H7 (cell line): Measurements from ENCODE around the gene TSN. TPM values are rescaled to one million over a fixed set of nuclear protein-coding genes. Genes with fewer than 3 reads are reported as not detected.
"Not testable (repeated sequence)": the region's sequence is repeated elsewhere in the genome, so short reads cannot be mapped to it uniquely, and the experiment has no call there.

Source experiments
- DNase-seq: peaks from one replicate; pipeline ENCODE4 v3.0.0; 2012
- H3K27me3 ChIP-seq: 2 replicates; pipeline ENCODE4 v1.6.0; 2011; ENCODE audit warnings: mild to moderate bottlenecking, low read length; ENCODE audit not compliant: control insufficient read depth, insufficient read depth
- H3K36me3 ChIP-seq: replicated peaks from 2 replicates; pipeline ENCODE4 v1.5.1; 2011; ENCODE audit warnings: low read length; ENCODE audit not compliant: control insufficient read depth, insufficient read depth
- H3K4me3 ChIP-seq: 2 replicates; pipeline ENCODE4 v1.5.1; 2011; ENCODE audit warnings: low read depth, mild to moderate bottlenecking, control low read depth, low read length, moderate library complexity; ENCODE audit not compliant: insufficient read depth
- total RNA-seq: library from RNA; depleted of rRNA; stranded (reverse); fragments of >200 nt; shearing (Covaris generic); gene quantifications from 2 replicates; pipeline ENCODE4 v1.2.3, GENCODE V29; 2014

TSN gene
- total RNA-seq, 1 experiment from 2014 or later = 77.8 TPM

DNA sequence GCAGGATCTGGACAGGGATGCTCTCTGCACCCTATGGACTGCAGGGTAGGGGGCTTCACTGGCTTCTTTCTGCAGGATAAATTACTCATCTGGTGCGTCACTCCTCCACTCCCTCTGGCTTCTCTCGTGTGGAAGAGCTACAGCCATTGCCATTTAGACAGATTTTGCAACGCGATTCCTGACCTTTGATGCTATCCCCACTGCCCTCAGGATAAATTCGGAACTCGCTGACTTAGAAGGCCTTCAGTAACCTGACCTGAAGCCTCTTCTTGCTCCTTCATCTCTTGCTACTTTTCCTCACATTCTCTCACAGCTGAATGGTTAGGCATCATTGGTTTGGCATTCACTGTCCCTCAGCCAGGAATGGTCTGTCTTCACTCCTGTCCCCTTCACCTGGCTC, 24.1 kb upstream of the TSN start:
- DNase-seq = no peak
- Histone ChIP-seq H3K36me3 (peaks cover 32% of the 10 kb centered on the region), H3K27me3 (no peaks in the 10 kb centered on the region), H3K4me3 (no peak overlapping the region)

DNA sequence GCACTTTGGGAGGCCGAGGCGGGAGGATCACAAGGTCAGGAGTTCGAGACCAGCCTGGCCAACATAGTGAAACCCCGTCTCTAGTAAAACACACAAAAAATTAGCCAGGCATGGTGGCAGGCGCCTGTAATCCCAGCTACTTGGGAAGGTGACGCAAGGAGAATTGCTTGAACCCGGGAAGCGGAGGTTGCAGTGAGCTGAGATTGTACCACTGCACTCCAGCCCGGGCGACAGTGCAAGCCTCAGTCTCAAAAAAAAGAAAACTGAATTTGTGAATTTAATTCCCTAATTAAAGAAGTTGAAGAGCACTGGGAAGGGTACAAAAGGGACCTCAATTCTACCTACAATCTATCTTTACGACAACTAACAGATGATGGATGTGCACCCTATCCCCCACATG, 20.9 kb upstream of the TSN start:
- H3K27me3 ChIP-seq, DNase-seq, H3K4me3 ChIP-seq: not testable (repeated sequence)
- peaks cover 24% of the 10 kb centered on the region for H3K36me3 ChIP-seq

DNA sequence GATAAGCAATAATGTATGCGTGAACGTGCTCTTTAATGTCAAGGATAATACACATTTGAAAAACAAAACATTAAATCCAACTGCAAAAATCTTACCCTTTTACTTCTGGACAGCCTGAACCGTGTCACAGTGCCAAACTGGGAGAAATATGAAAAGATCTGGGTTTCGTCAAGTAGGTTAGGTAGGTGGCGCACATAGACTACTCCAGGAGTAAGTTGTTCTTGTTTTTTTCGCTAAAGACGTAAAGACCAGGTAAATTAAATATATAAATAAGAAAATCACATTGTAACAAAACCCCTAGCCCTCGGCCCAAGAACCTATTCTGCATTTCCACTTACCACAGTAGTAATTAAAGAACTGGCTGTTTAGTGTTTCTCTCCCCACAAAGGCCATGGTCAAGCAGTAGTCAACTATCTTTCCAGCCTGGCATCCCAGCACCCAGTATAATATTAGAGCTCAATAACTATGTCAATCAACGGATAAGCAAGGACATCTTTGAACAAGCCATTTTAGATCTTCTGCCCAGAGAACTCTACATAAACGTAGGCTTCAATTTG, 19.9 kb upstream of the TSN start:
- peaks cover 23% of the 10 kb centered on the region for H3K36me3 ChIP-seq
- H3K4me3 ChIP-seq = peak overlapping the region; percentile 93
- no peak for DNase-seq
- H3K27me3 ChIP-seq = no peaks in the 10 kb centered on the region

DNA sequence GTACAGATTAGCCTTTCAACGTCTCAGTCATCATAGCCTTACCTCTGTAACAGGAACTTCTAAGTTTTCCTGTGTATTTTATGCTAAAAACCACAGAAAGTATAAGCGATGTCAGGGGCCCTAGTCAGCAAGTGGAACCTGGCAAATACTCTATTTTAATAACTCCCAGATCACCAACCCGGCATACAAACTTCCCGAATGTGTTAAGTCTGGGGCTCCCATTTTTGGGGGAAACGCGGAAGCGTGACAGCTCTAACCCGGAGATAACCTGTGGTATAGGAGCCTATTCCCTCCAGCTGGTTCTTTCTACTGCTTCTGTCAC, 19.4 kb upstream of the TSN start:
- Histone ChIP-seq H3K4me3 (peak overlapping the region; percentile 93), H3K36me3 (peaks cover 20% of the 10 kb centered on the region), H3K27me3 (no peaks in the 10 kb centered on the region)
- no peak for DNase-seq

DNA sequence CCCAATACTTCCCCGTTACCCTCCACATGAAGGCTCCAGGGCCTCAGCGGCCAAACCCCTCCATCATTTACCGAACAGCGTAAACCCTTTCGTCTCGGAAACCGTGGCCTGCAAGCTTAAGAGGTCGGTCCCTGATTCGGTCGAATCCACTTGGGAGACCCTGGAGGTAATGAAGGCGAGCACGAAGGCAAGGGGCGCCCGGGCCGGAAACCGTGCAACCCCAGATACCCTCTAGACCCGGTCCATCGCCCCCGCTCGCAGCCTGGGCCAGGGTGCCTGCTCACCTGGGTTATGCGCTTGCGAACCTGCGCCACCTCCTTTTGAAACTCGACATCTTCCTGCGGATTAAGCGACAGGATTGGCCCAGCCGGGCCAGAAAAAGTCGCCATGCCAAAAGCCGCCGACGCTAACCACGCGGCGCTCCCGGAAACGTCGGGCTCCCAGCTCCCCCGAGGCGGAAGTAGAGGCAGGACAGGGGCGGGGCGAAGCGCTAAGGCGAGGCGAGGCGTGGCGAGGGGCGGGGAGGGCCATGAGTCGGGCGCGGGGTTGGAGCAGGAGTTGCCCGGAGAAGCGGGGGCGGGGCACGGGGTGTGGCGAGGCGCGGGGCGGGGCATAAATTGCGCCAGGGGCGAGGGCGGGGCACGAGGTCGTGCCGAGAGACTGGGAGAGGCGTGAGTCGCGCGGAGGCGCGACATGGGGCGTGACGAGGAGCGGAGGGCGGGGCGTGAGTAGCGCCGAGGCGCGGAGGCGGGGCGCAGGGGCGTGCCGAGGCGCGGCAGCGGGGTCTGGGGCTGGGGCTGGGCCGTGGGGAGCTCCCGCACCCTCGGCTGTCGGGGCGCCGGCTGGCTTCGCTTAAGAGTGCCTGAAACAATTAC, 18.8 kb upstream of the TSN start, which contains the start of gene NIFK:
NIFK (minus strand) TSS at position 414 of the 875 bp plus-strand sequence; CDS start at position 389, 25 bp downstream.
- H3K27me3 ChIP-seq = no peaks in the 10 kb centered on the region
- peak; percentile 99 for DNase-seq
- peaks cover 14% of the 10 kb centered on the region for H3K36me3 ChIP-seq
- peak within 1 kb of the TSS; percentile 93 for H3K4me3 ChIP-seq

DNA sequence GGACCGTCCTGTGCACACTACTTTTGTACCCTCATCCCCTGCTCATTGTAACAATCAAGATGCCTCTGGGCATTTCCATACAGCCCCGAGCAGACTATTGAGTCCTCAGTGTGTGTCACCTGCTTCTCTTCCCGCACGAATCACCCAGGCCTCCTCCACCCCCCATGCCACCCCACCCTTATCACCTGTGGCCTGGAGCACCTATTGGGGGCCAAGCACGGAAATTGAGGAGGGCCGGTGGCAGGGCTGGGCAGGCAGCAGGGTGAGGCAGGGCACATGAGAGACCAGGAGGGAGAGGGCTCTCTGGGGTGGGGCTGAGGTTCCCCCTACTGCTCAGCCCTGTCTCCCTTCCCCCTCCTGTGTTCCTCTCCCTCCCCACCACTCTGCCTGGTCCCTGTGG, 14.5 kb upstream of the TSN start:
- no peaks in the 10 kb centered on the region for H3K27me3 ChIP-seq
- DNase-seq = no peak
- no peak overlapping the region for H3K4me3 ChIP-seq
- no peaks in the 10 kb centered on the region for H3K36me3 ChIP-seq

DNA sequence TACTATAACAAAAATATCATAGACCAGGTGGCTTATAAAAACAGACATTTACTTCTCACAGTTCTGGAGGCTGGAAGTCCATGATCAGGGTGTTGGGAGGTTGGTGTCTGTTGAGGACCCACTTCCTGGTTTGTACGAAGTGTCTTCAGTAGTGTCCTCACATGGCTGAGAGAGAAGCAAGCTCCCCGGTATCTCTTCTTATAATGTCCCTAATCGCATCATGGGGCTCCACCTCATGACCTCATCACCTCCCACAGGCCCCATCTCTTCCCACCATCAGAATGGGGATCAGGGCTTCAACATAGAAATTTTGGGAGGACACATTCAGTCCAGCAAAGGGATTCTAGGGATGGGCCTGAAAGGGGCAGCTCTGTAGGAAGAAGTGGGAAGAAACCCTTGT, 14.0 kb upstream of the TSN start:
- DNase-seq = no peak
- H3K36me3 ChIP-seq = no peaks in the 10 kb centered on the region
- no peaks in the 10 kb centered on the region for H3K27me3 ChIP-seq
- H3K4me3 ChIP-seq = no peak overlapping the region

DNA sequence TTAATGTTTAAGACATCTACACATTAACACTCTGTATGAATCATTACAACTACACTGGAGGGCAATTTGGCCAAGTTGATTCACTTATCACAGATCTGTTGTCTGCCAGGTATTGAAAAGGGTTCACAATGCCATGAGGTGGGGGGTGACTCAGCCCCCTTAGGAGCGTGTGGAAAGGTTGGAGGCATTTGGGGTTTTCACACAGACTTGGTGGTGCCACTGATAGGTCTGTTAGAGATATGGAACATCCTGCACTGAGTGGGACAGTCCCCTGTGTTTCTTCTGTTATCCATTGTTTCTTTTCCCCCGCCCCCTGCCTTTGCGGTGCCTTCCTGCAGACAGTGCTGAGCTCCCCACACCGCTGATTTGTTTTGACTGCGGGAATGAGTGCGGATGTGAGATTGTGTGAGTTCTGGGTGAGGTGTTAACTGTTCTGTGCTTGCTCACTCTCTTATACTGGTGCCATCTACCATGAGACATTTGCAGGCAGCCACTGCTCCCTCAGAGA, 9.3 kb upstream of the TSN start:
- no peaks in the 10 kb centered on the region for H3K36me3 ChIP-seq
- H3K27me3 ChIP-seq = no peaks in the 10 kb centered on the region
- H3K4me3 ChIP-seq = no peak overlapping the region
- DNase-seq = no peak

DNA sequence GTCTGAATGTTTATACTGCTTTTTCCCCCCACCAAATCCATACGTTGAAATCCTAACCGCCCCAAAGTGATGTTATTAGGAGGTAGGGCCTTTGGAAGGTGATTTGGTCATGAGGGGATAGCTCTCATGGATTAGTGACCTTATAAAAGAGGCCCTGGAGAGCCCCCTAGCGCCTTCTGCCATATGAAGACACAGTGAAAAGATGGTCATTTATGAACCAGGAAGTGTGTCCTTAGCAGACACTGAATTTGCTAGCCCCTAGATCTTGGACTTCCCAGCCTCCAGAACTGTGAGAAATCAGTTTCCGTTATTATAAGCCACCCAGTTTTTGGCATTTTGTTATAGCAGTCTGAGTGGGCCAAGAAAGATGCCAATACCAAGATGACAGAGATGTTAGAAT, 7.2 kb upstream of the TSN start:
- Histone ChIP-seq H3K27me3 (no peaks in the 10 kb centered on the region), H3K4me3 (no peak overlapping the region), H3K36me3 (no peaks in the 10 kb centered on the region)
- DNase-seq = peak; percentile 47

DNA sequence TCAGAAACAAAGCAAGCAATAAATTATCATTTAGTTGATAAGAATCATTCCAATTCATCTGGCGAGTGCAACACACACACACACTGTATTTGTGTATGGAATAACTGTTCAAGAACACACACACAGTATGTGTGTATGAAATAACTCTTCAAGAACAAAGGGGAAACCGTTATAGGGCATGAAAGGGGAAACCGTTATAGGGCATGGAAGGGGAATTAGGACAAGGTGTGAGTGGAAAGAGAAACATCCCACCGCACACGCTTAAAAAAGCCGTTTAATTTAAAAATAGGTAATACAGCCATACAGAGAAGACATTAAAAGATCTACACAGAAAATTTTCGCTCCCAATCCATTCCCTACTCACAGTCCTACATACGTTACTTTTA, 607 bp upstream of the TSN start:
- Histone ChIP-seq H3K4me3 (peak overlapping the region; percentile 84), H3K27me3 (no peaks in the 10 kb centered on the region), H3K36me3 (peaks cover 7% of the 10 kb centered on the region)
- DNase-seq = no peak

DNA sequence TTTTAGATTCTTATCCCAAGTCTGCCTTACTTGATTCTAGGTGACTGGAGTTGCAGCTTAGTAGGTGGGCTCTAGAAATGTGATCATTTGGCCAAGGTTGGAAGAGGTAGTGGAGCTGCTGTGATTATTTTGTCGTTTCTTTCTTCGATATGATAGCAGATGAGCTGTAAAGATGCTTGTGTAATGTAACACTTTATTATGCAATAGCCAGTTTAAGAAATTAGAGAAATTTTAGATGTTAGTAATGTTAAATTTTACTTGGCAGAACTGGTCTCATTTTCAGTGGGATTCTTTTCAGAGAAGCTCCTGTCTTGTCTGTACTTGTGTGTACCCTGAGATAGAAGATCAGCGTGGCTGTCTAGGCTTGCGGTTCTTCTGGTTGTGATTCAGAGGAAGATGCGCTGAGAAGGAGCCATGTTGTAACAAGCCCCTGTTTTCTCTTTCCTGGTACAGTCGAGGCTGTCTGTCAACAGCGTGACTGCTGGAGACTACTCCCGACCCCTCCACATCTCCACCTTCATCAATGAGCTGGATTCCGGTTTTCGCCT, 9.3 kb downstream of the TSN start:
- DNase-seq = no peak
- no peak overlapping the region for H3K4me3 ChIP-seq
- no peaks in the 10 kb centered on the region for H3K27me3 ChIP-seq
- peaks cover 47% of the 10 kb centered on the region for H3K36me3 ChIP-seq

DNA sequence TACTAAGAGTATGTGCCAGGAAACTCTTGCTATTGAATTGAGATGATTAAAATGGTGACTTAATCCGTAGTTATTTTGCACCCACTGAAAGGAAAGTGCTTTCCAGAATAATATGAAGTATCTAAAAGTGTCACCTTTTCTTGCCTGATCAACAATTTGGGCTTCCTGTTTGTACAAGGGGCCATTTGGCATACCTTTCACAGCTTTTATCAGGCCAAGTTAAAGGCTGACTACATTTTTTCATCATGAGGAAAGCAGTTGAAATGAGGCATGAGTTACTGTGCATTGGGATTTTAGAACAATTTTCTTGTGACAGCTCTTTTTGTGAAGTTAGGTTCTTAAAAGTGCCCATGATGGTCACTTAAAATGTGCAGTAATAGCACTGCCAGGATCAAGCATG, 11.2 kb downstream of the TSN start:
- no peak for DNase-seq
- H3K27me3 ChIP-seq = no peaks in the 10 kb centered on the region
- H3K4me3 ChIP-seq = no peak overlapping the region
- H3K36me3 ChIP-seq = peaks cover 38% of the 10 kb centered on the region

DNA sequence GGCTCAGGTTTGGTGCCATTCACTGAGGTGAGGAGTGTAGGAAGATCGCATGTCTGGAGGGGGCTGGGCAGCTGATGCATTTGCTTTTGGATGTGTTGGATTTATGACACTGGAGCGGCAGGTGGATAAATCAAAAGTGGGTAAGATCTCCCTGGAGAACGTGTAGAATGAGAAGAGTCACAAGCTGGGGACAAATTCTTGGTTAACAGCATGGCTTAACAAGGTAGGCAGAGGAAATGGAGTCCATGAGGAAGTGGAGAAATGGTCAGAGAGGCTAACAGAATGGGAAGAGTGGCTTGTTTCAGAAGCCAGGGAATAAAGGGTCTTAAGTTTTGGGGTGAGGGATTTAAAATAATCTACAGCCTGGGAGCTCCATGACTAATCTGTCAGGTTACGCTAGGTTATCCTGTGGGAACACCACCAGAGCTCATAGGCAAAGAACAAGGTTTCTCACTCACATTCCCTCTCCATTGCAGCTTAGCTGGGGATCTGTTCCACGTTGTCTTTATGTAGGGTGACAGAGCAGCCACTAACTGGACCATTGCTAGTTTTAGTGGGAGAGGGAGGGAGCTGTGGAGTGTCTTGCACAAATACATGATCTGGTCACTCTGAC, 12.8 kb downstream of the TSN start:
- no peaks in the 10 kb centered on the region for H3K27me3 ChIP-seq
- H3K4me3 ChIP-seq = no peak overlapping the region
- peaks cover 30% of the 10 kb centered on the region for H3K36me3 ChIP-seq
- DNase-seq = no peak

DNA sequence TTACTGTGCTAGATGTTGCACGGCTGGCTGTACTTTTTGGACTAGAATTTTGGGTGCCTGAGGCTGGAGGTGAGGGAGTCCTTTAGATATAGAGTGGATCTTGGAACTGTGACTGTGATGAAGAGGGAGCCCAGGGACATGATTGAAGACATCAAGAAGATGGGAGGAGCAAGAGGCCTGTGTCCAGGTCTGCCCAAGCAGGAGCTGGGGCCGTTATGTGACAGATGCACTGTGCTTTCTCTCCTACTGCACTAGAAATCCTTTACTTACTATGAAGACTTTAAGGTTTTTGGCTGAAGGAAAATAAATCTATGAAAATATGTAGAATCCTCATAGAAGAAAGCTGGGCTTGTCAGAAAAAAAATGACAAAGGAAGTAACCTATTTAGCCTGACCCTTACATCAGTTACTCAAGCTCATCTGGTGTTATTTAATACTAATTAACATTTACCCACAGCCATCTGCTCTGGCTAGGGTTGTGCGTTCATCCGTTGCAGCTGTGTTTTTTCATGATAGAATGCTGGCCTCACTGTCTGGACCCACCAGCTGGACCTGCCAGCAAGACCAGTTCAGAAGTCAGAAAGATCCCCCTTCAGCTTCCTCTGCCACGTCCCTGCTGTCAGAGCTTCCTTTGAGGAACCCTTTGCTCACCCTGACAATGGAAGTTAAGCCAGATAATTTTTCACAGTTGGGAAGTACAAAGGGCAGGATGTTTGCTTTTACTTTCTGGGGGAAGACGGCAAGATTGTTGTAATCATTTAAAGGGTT, 16.7 kb downstream of the TSN start:
- Histone ChIP-seq H3K4me3 (no peak overlapping the region), H3K27me3 (no peaks in the 10 kb centered on the region), H3K36me3 (peaks cover 3% of the 10 kb centered on the region; the same call in 1 of the 2 replicates)
- DNase-seq = no peak
